GM19099 (cell line): ENCODE data around the gene MRPL30.

Source experiments
- POLR2A ChIP-seq: IDR thresholded peaks from 3 replicates; pipeline ENCODE4 v1.6.1; 2011; ENCODE audit warnings: low read depth; ENCODE audit not compliant: insufficient read length; ENCODE audit errors: extremely low read depth

The MRPL30 gene

GRCh38 chr2:99166218-99166617 is 14.8 kb upstream of the MRPL30 start:
- TF ChIP-seq POLR2A = no peak

- no peak for TF ChIP-seq POLR2A
Measured at GRCh38 chr2:99169534-99169933, 11.4 kb upstream of the MRPL30 start.

- TF ChIP-seq POLR2A = no peak
Measured at GRCh38 chr2:99171377-99172140, 9.4 kb upstream of the MRPL30 start.

- no peak for TF ChIP-seq POLR2A
Measured at GRCh38 chr2:99181624-99182000, 628 bp downstream of the MRPL30 start.

GRCh38 chr2:99183025-99183424 is 2.0 kb downstream of the MRPL30 start:
- no peak for TF ChIP-seq POLR2A

- TF ChIP-seq POLR2A = no peak
Measured at GRCh38 chr2:99184811-99185210, 3.8 kb downstream of the MRPL30 start.

- TF ChIP-seq POLR2A = no peak
Measured at GRCh38 chr2:99187011-99187410, 6.0 kb downstream of the MRPL30 start.

- no peak for TF ChIP-seq POLR2A
Measured at GRCh38 chr2:99188357-99188756, 7.4 kb downstream of the MRPL30 start.

- TF ChIP-seq POLR2A = no peak
Measured at GRCh38 chr2:99190548-99190947, 9.6 kb downstream of the MRPL30 start.

GRCh38 chr2:99198103-99198841 is 17.3 kb downstream of the MRPL30 start:
- no peak for TF ChIP-seq POLR2A

- no peak for TF ChIP-seq POLR2A
Measured at GRCh38 chr2:99200076-99200800, 19.3 kb downstream of the MRPL30 start.

GRCh38 chr2:99201959-99202678 is 21.1 kb downstream of the MRPL30 start:
- TF ChIP-seq POLR2A = no peak

GRCh38 chr2:99205491-99205890 is 24.5 kb downstream of the MRPL30 start:
- no peak for TF ChIP-seq POLR2A

- no peak for TF ChIP-seq POLR2A
Measured at GRCh38 chr2:99216096-99216495, 35.1 kb downstream of the MRPL30 start.

- TF ChIP-seq POLR2A = no peak
Measured at GRCh38 chr2:99217929-99218501, 37.0 kb downstream of the MRPL30 start.
